ENCODE results near the gene DRC7.

The DRC7 gene

DNA sequence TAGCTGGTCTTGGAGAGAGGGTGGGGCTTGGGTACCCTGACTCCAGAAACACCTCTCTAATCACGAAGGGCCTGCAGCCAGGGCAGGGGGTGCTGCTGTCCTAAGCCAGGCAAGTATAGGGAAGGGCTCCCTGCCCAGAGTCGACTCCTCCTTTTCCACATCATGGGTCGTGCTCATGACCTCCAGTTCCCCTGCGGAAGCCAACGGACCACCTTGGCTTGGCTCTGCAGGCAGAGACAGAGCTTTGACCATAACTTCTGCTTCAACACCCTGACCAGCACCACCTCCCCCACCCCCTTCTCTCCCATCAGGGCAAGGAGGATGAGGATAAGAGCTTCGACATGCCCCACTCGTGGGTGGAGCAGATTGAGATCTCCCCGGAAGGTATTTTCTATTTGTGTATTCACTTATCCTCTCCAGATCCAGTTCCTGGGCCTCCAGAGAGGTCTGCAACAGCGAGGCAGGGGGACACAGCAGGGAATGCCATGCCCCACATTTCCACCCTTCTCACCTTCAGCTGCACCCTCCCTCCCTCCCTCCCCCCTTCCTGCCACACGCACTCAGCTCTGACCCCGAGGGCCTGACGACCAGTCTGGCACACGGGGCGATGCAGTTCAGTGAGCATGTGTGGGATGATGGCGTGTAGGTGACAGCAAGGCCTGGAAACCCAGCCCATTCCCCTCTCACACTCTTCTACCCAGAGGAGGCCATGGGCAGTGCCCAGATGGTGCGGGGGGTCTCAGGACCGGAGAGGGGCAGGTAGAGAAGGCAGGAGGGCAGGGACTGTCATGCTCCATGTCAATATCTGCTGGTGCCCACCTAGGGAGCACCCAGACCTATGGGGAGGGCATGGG is 27.0 kb downstream of the DRC7 start:
- Histone ChIP-seq H3K4me2 (ENCODE audit: low read length) (no peak overlapping the region), H3K4me1 (ENCODE audit: low read length) (peaks cover 6% of the 10 kb centered on the region; the same call in 1 of the 2 replicates), H3K9me3 (ENCODE audit: insufficient read depth, low read length) (no peaks in the 10 kb centered on the region), H3K9ac (ENCODE audit: low read length) (no peak overlapping the region), H3K27ac (ENCODE audit: low read length) (no peak overlapping the region), H3K27me3 (ENCODE audit: low read depth, low read length) (no peaks in the 10 kb centered on the region), H2AFZ (ENCODE audit: low read depth, low read length) (no peak overlapping the region), H3K36me3 (replicated peaks; ENCODE audit: low read depth, low read length) (no peaks in the 10 kb centered on the region), H3K4me3 (ENCODE audit: low read length) (no peak overlapping the region), H3K79me2 (ENCODE audit: low read length) (no peaks in the 10 kb centered on the region), H4K20me1 (ENCODE audit: insufficient read depth, low read length) (no peaks in the 10 kb centered on the region)
- TF ChIP-seq, protein P1, sequence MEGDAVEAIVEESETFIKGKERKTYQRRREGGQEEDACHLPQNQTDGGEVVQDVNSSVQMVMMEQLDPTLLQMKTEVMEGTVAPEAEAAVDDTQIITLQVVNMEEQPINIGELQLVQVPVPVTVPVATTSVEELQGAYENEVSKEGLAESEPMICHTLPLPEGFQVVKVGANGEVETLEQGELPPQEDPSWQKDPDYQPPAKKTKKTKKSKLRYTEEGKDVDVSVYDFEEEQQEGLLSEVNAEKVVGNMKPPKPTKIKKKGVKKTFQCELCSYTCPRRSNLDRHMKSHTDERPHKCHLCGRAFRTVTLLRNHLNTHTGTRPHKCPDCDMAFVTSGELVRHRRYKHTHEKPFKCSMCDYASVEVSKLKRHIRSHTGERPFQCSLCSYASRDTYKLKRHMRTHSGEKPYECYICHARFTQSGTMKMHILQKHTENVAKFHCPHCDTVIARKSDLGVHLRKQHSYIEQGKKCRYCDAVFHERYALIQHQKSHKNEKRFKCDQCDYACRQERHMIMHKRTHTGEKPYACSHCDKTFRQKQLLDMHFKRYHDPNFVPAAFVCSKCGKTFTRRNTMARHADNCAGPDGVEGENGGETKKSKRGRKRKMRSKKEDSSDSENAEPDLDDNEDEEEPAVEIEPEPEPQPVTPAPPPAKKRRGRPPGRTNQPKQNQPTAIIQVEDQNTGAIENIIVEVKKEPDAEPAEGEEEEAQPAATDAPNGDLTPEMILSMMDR (IDR thresholded peaks at IDR 0.05; ENCODE audit: low read depth, low read length): no peak
- no peak for TF ChIP-seq EZH2phosphoT487 (IDR thresholded peaks at IDR 0.05; ENCODE audit: low read depth)

DNA sequence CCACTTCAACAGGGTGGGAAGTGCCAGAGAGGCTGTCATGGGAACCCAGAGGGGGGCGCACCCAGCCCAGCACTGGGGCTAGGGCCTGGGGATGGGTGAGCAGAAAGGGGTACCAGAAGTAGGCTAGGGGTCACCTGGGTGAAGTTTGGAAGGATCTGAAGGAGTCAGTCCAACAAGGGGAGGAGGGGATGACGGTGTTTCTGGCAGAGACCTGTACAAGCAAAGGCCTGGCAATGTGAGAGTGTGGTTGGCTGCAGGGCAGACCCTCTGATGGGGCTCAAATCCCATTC is 27.5 kb downstream of the DRC7 start:
- H3K9me3 ChIP-seq (ENCODE audit: insufficient read depth, low read length): no peaks in the 10 kb centered on the region
- no peak overlapping the region for H3K4me3 ChIP-seq (ENCODE audit: low read length)
- H3K79me2 ChIP-seq (ENCODE audit: low read length): no peaks in the 10 kb centered on the region
- no peak overlapping the region for H2AFZ ChIP-seq (ENCODE audit: low read depth, low read length)
- H3K36me3 ChIP-seq (replicated peaks; ENCODE audit: low read depth, low read length): no peaks in the 10 kb centered on the region
- no peak for TF ChIP-seq EZH2phosphoT487 (IDR thresholded peaks at IDR 0.05; ENCODE audit: low read depth)
- TF ChIP-seq, protein P1 (IDR thresholded peaks at IDR 0.05; ENCODE audit: low read depth, low read length): no peak
- H4K20me1 ChIP-seq (ENCODE audit: insufficient read depth, low read length): no peaks in the 10 kb centered on the region
- H3K4me2 ChIP-seq (ENCODE audit: low read length): no peak overlapping the region
- H3K27me3 ChIP-seq (ENCODE audit: low read depth, low read length): no peaks in the 10 kb centered on the region
- H3K4me1 ChIP-seq (ENCODE audit: low read length): peaks cover 6% of the 10 kb centered on the region; the same call in 1 of the 2 replicates
- H3K27ac ChIP-seq (ENCODE audit: low read length): no peak overlapping the region
- no peak overlapping the region for H3K9ac ChIP-seq (ENCODE audit: low read length)

DNA sequence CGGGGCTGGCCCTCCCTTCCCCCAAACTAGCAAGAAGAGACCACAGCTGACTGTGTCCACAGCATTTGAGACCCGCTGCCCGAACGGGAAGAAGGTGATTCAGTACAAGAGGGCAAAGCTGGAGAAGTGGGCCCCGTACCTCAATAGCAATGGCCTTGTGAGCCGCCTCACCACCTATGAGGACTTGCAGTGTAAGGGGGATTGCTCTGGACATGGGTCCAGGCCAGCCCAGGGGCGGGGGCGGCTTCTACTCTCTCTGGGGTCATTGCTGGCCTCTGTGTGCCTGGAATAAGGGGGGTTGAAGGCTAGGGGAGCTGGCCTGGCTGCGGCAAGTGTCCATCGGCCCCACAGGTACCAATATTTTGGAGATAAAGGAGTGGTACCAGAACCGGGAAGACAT is 28.0 kb downstream of the DRC7 start:
- Histone ChIP-seq H3K9me3 (ENCODE audit: insufficient read depth, low read length) (no peaks in the 10 kb centered on the region), H3K4me3 (ENCODE audit: low read length) (no peak overlapping the region), H3K4me2 (ENCODE audit: low read length) (no peak overlapping the region), H2AFZ (ENCODE audit: low read depth, low read length) (no peak overlapping the region), H3K4me1 (ENCODE audit: low read length) (peaks cover 6% of the 10 kb centered on the region; the same call in 1 of the 2 replicates), H3K9ac (ENCODE audit: low read length) (no peak overlapping the region), H3K79me2 (ENCODE audit: low read length) (no peaks in the 10 kb centered on the region), H3K27ac (ENCODE audit: low read length) (no peak overlapping the region), H3K27me3 (ENCODE audit: low read depth, low read length) (no peaks in the 10 kb centered on the region), H3K36me3 (replicated peaks; ENCODE audit: low read depth, low read length) (no peaks in the 10 kb centered on the region), H4K20me1 (ENCODE audit: insufficient read depth, low read length) (no peaks in the 10 kb centered on the region)
- TF ChIP-seq, protein P1 (IDR thresholded peaks at IDR 0.05; ENCODE audit: low read depth, low read length): no peak
- TF ChIP-seq EZH2phosphoT487 (IDR thresholded peaks at IDR 0.05; ENCODE audit: low read depth): no peak

DNA sequence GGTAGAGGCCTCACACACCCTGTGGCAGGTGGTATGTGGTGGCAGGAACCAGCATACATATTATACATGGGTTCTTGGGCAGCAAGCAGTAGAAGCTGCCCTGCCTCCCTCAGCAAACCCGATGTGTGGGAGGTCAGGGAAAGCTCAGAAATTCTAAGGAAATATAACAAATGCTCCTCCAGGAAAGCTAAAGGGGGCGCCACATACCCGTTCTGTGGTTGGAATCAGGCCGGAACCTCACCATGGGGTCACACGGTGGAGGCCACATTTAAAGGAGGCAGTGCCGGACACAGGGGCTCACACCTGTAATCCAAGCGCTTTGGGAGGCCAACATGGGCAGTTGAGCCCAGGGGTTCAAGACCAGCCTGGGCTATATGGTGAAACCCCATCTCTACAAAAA is 28.6 kb downstream of the DRC7 start:
- Histone ChIP-seq H4K20me1 (ENCODE audit: insufficient read depth, low read length) (no peaks in the 10 kb centered on the region), H3K9me3 (ENCODE audit: insufficient read depth, low read length) (no peaks in the 10 kb centered on the region), H3K79me2 (ENCODE audit: low read length) (no peaks in the 10 kb centered on the region), H3K27ac (ENCODE audit: low read length) (no peak overlapping the region), H3K9ac (ENCODE audit: low read length) (no peak overlapping the region), H3K4me2 (ENCODE audit: low read length) (no peak overlapping the region), H2AFZ (ENCODE audit: low read depth, low read length) (no peak overlapping the region), H3K36me3 (replicated peaks; ENCODE audit: low read depth, low read length) (no peaks in the 10 kb centered on the region), H3K4me3 (ENCODE audit: low read length) (no peak overlapping the region), H3K27me3 (ENCODE audit: low read depth, low read length) (no peaks in the 10 kb centered on the region), H3K4me1 (ENCODE audit: low read length) (peaks cover 6% of the 10 kb centered on the region; the same call in 1 of the 2 replicates)
- TF ChIP-seq, protein P1 (IDR thresholded peaks at IDR 0.05; ENCODE audit: low read depth, low read length): peak; percentile 8; the same call in 1 of the 2 replicates
- no peak for TF ChIP-seq EZH2phosphoT487 (IDR thresholded peaks at IDR 0.05; ENCODE audit: low read depth)

All from OCI-LY3 (cell line).